ENCODE results near the gene NUP188. TPM values are rescaled to one million over a fixed set of nuclear protein-coding genes. Genes with fewer than 3 reads are reported as not detected.
"Not testable (repeated sequence)": the region's sequence is repeated elsewhere in the genome, so short reads cannot be mapped to it uniquely, and the experiment has no call there.

The NUP188 gene
- total RNA-seq, 2 donors from 2014 or later, result 34.6 to 88.6 TPM

GRCh38 chr9:129032541-129033159 lies 85.2 kb downstream of the NUP188 start:
- Histone ChIP-seq H3K4me3 (no peak overlapping the region), H3K36me3 (no peaks in the 10 kb centered on the region), H3K9me3 (no peaks in the 10 kb centered on the region), H3K27me3 (replicated peaks; ENCODE audit: insufficient read depth) (no peaks in the 10 kb centered on the region), H3K27ac (no peak overlapping the region), H3K4me1 (replicated peaks) (peaks cover 5% of the 10 kb centered on the region)
- TF ChIP-seq POLR2AphosphoS5 (IDR thresholded peaks at IDR 0.05) (no peak), POLR2A (IDR thresholded peaks at IDR 0.05) (no peak), CTCF (IDR thresholded peaks at IDR 0.05) (no peak)
- 89% methylated on average over 12 of the region's 12 CpGs for WGBS
- intact Hi-C loops (cut with DNase I), result no loop called here
- no peak for DNase-seq (ENCODE audit: low spot score)

- 90% methylated on average over 8 of the region's 8 CpGs for WGBS
- Histone ChIP-seq H3K4me3 (no peak overlapping the region), H3K27me3 (replicated peaks; ENCODE audit: insufficient read depth) (no peaks in the 10 kb centered on the region), H3K27ac (no peak overlapping the region), H3K36me3 (no peaks in the 10 kb centered on the region), H3K9me3 (no peaks in the 10 kb centered on the region), H3K4me1 (replicated peaks) (peaks cover 10% of the 10 kb centered on the region)
- TF ChIP-seq POLR2AphosphoS5 (IDR thresholded peaks at IDR 0.05) (no peak), POLR2A (IDR thresholded peaks at IDR 0.05) (no peak), CTCF (IDR thresholded peaks at IDR 0.05) (no peak)
- intact Hi-C loops (cut with DNase I), result no loop called here
- no peak for DNase-seq (ENCODE audit: low spot score)
Observed at GRCh38 chr9:129033216-129033615, 85.7 kb downstream of the NUP188 start.

GRCh38 chr9:129035838-129036237 lies 88.3 kb downstream of the NUP188 start:
- Histone ChIP-seq H3K4me1 (replicated peaks) (peaks cover 11% of the 10 kb centered on the region), H3K4me3 (peak overlapping the region; percentile 81 to 96), H3K27ac (peak overlapping the region; percentile 72 to 77)
- H3K36me3 ChIP-seq; H3K27me3 ChIP-seq (replicated peaks; ENCODE audit: insufficient read depth); DNase-seq (ENCODE audit: low spot score); H3K9me3 ChIP-seq: not testable (repeated sequence)
- 45% methylated on average over 13 of the region's 13 CpGs for WGBS
- intact Hi-C loops (cut with DNase I), result loop anchor here (1.0 kb wide), 1 partner anchor 8 kb away; the partner anchor contains the start of gene SH3GLB2

- intact Hi-C loops (cut with DNase I), result loop anchor here (1.0 kb wide), 1 partner anchor 8 kb away; the partner anchor contains the start of gene SH3GLB2
- peak; percentile 96 for TF ChIP-seq POLR2A (IDR thresholded peaks at IDR 0.05)
- peak; percentile 99 for TF ChIP-seq POLR2AphosphoS5 (IDR thresholded peaks at IDR 0.05)
- peak in 3 of 4 experiments; percentile 6 to 46 (median 39) for TF ChIP-seq CTCF (IDR thresholded peaks at IDR 0.05)
- Histone ChIP-seq H3K27ac (peak within 1 kb of the TSS; percentile 72 to 77), H3K36me3 (no peaks in the 10 kb centered on the region), H3K27me3 (replicated peaks; ENCODE audit: insufficient read depth) (no peaks in the 10 kb centered on the region), H3K4me1 (replicated peaks) (peaks cover 11% of the 10 kb centered on the region), H3K9me3 (no peaks in the 10 kb centered on the region), H3K4me3 (peak within 1 kb of the TSS; percentile 81 to 96)
- WGBS, result under 1% methylated on average over 49 of the region's 49 CpGs
- DNase-seq (ENCODE audit: low spot score), result peak; percentile 99
Observed at GRCh38 chr9:129036241-129036922, 88.9 kb downstream of the NUP188 start, which contains the start of gene MIGA2. Gene MIGA2, plus strand, starts transcription at chr9:129036626. Its CDS starts 3,969 bp downstream, at chr9:129040595.

- Histone ChIP-seq H3K4me1 (replicated peaks) (peaks cover 11% of the 10 kb centered on the region), H3K9me3 (no peaks in the 10 kb centered on the region), H3K27me3 (replicated peaks; ENCODE audit: insufficient read depth) (no peaks in the 10 kb centered on the region), H3K27ac (peak overlapping the region; percentile 67 to 77), H3K36me3 (peaks cover 4 to 7% of the 10 kb centered on the region in 2 donors), H3K4me3 (peak overlapping the region; percentile 81 to 96)
- no peak for TF ChIP-seq POLR2A (IDR thresholded peaks at IDR 0.05)
- no peak for TF ChIP-seq POLR2AphosphoS5 (IDR thresholded peaks at IDR 0.05)
- TF ChIP-seq CTCF (IDR thresholded peaks at IDR 0.05), result no peak
- 6% methylated on average over 32 of the region's 32 CpGs for WGBS
- DNase-seq (ENCODE audit: low spot score), result no peak
- intact Hi-C loops (cut with DNase I), result loop anchor here (1.0 kb wide), 1 partner anchor 9 kb away; the partner anchor contains the start of gene SH3GLB2
Observed at GRCh38 chr9:129036923-129037766, 89.6 kb downstream of the NUP188 start.
